22Rv1 (cell line): Measurements from ENCODE around the gene ZNF469.

Experiments used
- H3K27ac ChIP-seq: fragments of 450-650 bp; 2 replicates; pipeline ENCODE4 v1.5.1; 2017
- CTCF ChIP-seq: fragments of 450-650 bp; IDR thresholded peaks from 2 replicates; pipeline ENCODE4 v1.5.1; 2017; ENCODE audit warnings: mild to moderate bottlenecking
- ZFX ChIP-seq: fragments of 450-650 bp; IDR thresholded peaks from 2 replicates; pipeline ENCODE4 v1.6.1; 2017; ENCODE audit warnings: antibody characterized with exemption, borderline replicate concordance

The ZNF469 gene

GRCh38 chr16:88344411-88345030, 38.2 kb upstream of the ZNF469 start:
- TF ChIP-seq ZFX (no peak), CTCF (no peak)
- H3K27ac ChIP-seq, result no peak overlapping the region

- H3K27ac ChIP-seq, result no peak overlapping the region
- TF ChIP-seq ZFX (no peak), CTCF (no peak)
Observed at GRCh38 chr16:88345031-88345720, 37.6 kb upstream of the ZNF469 start.

GRCh38 chr16:88345721-88346560, 36.8 kb upstream of the ZNF469 start:
- TF ChIP-seq ZFX, result no peak
- TF ChIP-seq CTCF, result no peak
- no peak overlapping the region for H3K27ac ChIP-seq

- TF ChIP-seq ZFX (no peak), CTCF (no peak)
- no peak overlapping the region for H3K27ac ChIP-seq
Observed at GRCh38 chr16:88346680-88347505, 35.9 kb upstream of the ZNF469 start.

- TF ChIP-seq ZFX (no peak), CTCF (no peak)
- H3K27ac ChIP-seq, result no peak overlapping the region
Observed at GRCh38 chr16:88347656-88348376, 34.9 kb upstream of the ZNF469 start.

GRCh38 chr16:88348377-88349152, 34.2 kb upstream of the ZNF469 start:
- TF ChIP-seq CTCF, result peak; percentile 11; the same call in 1 of the 2 replicates
- no peak for TF ChIP-seq ZFX
- no peak overlapping the region for H3K27ac ChIP-seq
